Right lobe of liver (tissue), 4 donors: Measurements from ENCODE around the gene CAMK2D.

Experiments
- CTCF ChIP-seq, 4 donors: fragments of 200-600 bp in 3 of 4; fragments of 450-650 bp in 1 of 4; IDR thresholded peaks; one replicate each; pipeline versions ENCODE4 v1.5.1 to v1.8.0; 2016 to 2022; ENCODE audit warnings: antibody characterized with exemption in 4 of 4, mild to moderate bottlenecking in 2 of 4
- POLR2A ChIP-seq: fragments of 450-650 bp; IDR thresholded peaks from one replicate; pipeline ENCODE4 v1.6.1; 2017; ENCODE audit warnings: antibody characterized with exemption, mild to moderate bottlenecking
- donor health status: DM: no; HTN: no; CAD: no.
- donor health status: DM: no; HTN: no; CAD: no.
- donor health status: DM: no; HTN: yes; CAD: no.

GRCh38 chr4:113445286-113445685 is 316.3 kb downstream of the CAMK2D start:
- no peak for TF ChIP-seq CTCF (IDR thresholded peaks at IDR 0.05)
- no peak for TF ChIP-seq POLR2A
